Subcutaneous adipose tissue (tissue), 4 donors: Measurements from ENCODE around the gene MRPL45. TPM values are rescaled to one million over a fixed set of nuclear protein-coding genes. Genes with fewer than 3 reads are reported as not detected.

Experiments used
- CTCF ChIP-seq: fragments of 450-650 bp; IDR thresholded peaks from one replicate; pipeline ENCODE4 v1.5.1; 2016; ENCODE audit warnings: low read depth, mild to moderate bottlenecking, control low read depth, antibody characterized with exemption, moderate library complexity
- total RNA-seq, 4 donors: library from RNA; depleted of rRNA; stranded (reverse); fragments of >200 nt; gene quantifications; one replicate each; pipeline ENCODE4 v1.1.0, GENCODE V29; 2016

The MRPL45 gene
- total RNA-seq, 4 donors from 2014 or later = 31.8 to 40.9 (median 38.5) TPM

GRCh38 chr17:38364741-38365140 is 67.8 kb downstream of the MRPL45 start:
- no peak for TF ChIP-seq CTCF

GRCh38 chr17:38369124-38369886 is 72.3 kb downstream of the MRPL45 start:
- TF ChIP-seq CTCF = no peak

Other genes starting within 250 kb of the MRPL45 start
- gene TBC1D3C, start 228.5 kb upstream of the MRPL45 start, total RNA-seq = not detected
- not detected for gene TBC1D3E, start 169.2 kb upstream of the MRPL45 start, total RNA-seq
- not detected for gene TBC1D3, start 104.6 kb upstream of the MRPL45 start, total RNA-seq
- under 1 TPM in 2 of 4 donors, not detected in 2; under 0.01 TPM for gene GPR179, start 46.8 kb downstream of the MRPL45 start, total RNA-seq
- gene SOCS7, start 54.7 kb downstream of the MRPL45 start, total RNA-seq = 10 to 100 TPM in 1 of 4 donors, 1 to 10 TPM in 3; 5.5 to 20.9 (median 8.8) TPM
- 10 to 100 TPM in 3 of 4 donors, 1 to 10 TPM in 1; 8.2 to 37.7 (median 12.3) TPM for gene ARHGAP23, start 131.3 kb downstream of the MRPL45 start, total RNA-seq